HG02870 (cell line): ENCODE measurements around the gene FADS3.

Experiments
- ATAC-seq: cut with Tn5 transposase; IDR thresholded peaks from one replicate; pipeline ENCODE4 v1.9.1; 2021; ENCODE audit warnings: mild to moderate bottlenecking, moderate library complexity; ENCODE audit not compliant: unreplicated experiment

The FADS3 gene

DNA sequence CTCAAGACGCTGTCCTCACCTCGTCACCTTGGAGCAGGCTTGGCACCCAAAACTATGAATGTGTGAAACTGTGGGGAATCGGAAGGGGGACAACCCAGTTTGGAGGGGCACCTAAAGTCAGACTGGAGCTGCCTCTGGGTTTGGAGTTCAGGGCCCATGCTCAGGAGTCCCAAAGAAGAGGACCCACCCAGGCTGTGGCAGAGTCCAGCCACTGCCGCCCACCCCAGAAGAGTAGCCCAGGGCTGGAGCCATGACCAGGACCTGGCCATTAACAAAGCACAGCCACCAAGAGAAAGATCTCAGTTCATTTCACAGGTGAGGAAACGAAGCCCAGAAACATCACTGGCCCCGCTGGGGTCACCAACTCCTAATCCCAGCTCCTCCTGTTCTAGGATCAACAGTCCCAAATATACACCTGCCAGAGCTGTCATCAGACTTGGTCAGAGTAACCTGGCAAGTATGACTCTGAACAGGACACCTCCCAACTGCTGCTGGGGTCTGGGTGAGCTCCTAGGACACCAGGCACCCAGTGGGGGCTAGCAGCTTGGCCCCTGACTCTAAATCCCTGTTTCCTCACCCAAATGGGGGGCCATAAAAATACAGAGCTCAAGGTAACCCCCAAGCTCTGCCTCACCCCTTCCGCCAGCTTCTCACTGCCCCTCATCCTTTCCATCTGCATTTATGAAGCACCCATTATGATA, 23.3 kb upstream of the FADS3 start:
- no peak for ATAC-seq

DNA sequence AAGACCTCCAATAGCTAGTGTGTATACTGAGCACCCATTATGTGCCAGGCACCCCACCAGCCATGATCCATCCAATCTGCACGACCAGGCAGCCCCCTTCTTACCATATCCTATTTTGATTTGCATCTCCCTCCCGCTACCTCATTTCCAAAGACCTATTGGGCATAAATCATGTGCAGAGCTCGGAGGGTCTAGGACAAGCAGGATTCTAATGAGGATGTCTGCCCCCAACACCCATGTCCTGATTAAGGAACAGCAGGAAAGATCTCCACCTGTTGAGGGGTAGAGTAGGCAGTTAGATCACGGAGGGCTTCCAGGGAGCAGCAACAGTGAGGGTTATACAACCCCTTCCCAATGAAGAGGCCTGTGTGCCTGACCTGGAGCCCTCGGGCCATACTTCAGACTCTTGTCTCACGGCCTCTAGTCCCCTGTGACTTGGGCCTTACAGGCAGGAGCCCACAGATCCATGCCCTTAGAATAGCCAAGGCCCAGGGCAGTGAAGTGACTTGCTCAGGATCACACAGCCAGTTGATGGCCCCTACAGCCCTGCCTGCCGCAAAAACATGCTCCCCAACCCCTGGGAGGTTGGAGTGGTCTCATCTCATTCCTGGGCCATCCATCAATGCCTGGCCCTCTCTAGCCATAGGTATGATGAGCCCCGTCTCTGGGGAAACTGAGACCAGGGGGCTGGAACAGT, 22.5 kb upstream of the FADS3 start:
- ATAC-seq, result no peak

GRCh38 chr11:61912991-61913698, 21.8 kb upstream of the FADS3 start:
- no peak for ATAC-seq

DNA sequence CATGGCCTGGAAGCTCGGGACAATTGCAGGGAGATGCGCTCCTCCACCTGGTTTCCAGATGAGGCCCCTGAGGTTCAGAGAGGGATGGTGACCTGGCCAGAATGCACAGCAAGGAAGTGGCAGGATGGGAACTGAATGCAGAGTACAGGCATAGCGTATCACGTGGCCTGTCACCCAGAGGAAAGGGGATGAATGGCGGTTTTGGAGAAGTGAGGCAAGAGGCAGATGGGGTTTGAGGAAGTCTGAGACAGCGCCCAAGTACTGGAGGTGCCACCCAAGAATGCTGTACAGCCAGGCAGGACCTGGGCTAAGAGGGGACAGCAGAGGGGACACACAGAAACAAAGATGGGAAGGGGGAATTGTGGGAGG, 21.2 kb upstream of the FADS3 start:
- no peak for ATAC-seq

DNA sequence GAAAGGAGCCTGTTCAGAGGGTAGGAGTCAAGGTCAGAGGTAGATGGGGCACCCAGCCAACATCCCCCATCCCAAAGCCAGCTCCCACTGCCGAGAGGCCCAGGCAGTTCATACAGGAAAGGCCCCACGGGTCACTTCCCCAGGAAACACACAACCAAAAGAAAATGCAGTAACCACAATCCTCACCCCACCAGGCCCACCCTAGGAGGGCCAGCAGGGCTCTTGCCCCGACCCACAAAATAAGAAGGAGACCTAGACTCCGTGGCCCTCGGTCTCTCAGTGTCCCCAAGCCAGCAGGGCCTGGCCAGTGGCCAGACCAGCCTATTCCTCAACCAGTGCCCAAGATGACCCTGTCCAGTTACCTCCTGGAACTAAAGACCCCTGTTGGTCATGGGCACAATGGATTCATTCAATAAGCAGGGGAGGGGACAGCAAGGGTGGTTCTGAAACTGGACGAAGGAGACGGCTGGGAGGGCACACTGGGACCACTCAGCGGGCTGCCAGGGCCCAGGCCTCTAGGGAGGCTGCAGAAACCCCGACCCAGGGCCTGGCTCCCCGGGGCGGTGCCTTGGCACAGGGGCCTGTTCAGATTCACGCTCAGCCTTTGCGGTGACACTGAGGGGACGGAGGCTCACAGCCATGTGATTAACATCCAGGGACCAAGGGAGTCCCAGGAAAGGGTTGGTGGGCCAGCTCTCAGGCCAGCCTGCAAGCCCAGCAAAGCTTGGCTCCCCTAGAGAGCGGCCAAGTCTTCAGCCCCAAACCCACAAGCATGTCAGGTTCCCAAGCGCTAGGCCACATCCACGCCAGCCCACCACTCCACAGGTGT, 20.6 kb upstream of the FADS3 start:
- ATAC-seq, result no peak

DNA sequence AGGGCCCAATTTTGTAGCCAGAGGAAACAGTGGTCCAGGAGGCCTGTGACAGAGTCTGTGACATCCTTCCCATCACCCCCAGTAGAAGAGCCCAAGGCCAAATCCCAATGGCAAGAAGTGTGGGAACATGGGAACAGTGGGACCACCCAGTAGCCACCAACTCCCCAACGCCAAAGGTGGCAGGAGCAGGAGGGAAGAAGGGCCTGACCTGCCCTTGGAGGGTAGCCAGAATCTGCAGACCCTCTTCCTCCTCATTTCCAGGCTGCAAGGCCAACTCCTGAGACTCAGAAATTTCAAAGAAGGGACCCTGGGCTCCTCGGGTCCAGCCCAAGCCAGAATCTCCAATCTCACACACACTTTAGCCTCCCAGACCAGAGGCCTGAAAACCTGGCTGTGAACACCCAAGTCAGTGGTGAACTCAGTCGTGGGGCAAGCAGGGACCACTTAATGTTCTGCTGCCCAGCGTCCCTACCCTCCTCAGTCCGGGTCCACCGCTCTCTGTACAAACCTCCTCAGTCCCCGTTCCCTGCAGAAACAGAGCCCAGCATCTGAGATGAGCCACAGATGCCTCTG, 19.9 kb upstream of the FADS3 start:
- ATAC-seq, result no peak

DNA sequence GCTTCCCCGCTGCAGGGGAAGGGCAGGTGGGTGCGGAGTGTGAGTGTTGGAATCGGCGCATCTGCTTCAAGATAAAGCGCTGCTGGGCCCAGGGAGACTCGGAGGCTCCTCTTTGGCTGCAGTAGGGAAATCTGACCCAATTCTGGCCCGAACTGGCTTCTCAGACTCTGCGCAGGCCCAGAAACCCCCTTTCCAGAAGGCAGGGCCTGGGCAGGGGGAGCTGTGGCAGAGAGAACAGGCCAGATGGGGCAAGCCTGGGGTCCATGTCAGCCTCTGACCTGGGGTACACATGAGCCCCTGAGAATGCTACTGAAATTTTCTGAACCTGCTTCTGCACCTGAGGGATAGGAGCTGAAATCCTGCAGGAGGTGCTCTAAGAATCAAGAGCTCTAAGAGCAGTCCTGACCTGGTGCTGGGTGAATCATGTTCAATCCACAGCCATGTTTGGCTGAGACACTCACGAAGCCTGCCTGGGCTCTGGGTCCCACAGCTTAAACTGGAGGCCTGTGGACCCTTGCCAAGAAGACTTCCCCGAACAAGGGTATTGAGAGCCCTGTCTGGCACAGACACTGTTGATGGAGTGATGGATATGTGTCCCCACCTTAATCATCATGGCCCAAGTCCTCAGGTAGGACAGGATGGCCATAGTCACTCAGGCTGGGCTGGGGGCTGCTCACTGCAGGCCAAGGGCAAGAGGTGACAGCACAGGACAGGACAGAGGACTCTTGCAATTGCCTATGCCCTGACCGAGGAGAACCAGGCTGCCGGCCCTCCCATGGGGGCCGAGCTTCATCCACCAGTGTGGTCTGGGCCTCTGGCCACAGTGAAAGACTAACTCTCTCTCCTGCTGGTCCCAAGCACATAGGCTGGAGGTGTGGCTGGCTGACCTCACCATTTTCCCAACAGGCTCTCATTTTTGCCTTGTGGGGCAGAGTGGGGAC, 19.1 kb upstream of the FADS3 start:
- no peak for ATAC-seq

- ATAC-seq, result no peak
These were observed 17.5 kb upstream of the FADS3 start for GRCh38 chr11:61908730-61909316.

- ATAC-seq, result no peak
These were observed 16.8 kb upstream of the FADS3 start for GRCh38 chr11:61907871-61908729.

DNA sequence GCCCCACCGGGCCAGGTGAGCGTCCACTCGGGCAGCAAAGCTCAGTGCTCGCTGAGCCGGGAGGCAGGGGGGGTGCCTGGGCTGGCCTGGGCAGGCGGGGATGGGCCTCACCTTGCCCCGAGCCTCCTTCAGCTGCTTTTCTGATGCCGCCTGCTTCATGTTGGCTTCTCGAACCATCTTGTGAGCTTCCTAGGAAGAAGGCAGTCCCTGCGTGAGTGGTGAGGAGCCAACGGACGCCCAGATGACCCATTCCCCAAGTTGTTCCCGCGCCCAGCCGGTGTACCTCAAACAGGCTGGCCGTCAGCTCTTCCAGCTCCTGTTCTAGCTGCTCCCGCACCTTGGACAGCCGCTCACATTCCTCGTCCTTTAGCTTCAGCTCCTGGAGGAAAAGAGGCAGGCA, 15.9 kb upstream of the FADS3 start:
- ATAC-seq, result no peak

DNA sequence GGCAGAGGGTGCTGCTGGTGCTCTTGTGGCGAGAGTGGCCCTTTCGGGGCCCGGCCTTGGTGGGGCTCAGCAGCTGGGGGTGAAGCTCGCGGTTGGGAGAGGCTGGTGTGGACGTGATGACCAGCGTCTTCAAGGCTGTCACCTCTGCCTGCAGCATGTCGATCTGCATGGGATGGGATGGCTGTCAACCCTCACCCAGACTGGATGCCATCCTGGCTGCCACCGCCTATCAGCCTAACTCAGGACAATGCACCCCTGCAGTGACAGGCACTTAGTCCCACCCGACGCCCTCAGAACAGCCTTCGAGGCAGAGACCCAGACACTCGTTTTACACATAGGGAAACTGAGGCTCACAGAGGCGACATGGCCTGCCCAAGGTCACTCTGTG, 15.2 kb upstream of the FADS3 start:
- no peak for ATAC-seq

- ATAC-seq, result no peak
These were observed 14.6 kb upstream of the FADS3 start for GRCh38 chr11:61905801-61906521.

DNA sequence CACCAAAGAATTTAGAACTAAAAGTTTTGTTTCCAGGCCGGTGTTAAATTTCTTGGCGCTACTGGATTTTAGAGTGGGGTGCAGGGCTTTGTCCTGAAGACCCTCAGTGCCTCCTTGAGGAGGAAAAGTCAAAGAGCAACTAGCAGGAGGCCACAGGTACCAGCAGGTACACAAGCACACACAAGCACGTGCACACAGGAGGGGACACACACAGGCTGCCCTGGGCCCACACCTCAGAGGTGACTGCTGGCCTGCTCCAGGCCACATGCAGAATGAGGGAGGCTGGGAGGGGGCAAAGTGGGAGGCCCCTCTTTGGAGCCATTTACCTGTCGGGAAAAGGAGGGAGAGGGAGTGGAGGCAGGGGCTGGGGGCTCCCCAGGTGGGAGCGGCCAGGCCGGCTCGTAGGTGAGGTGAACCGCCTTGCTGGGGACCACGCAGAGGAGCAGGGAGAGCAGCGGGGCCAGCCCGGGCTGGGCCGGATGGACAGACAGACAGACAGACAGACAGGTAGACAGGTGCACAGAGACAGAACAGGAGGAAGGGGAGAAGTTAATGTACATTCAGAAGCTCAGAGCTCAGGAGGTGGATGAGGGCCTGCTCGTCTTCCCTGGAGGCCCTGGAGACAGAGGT, 13.8 kb upstream of the FADS3 start:
- no peak for ATAC-seq

- no peak for ATAC-seq
These were observed 13.2 kb upstream of the FADS3 start for GRCh38 chr11:61904539-61905048.

DNA sequence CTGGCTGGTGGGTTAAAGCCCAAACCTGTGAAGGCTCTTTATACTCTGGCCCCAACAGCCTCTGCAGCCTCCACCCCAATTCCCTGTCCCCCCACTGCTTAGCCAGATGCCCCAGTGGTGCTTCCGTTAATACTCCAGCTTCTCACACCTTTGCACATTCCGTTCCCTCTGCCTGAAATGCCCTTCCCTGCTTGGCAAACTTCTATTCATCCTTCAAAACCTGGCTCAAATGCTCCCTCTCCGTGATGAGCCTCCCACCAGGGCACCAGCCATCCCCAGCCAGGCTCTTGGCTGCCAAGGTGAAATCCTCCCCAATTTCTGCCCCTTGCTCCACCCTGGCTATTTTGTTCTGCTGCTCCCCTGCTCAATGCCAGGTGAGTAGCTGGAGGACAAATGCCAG, 12.5 kb upstream of the FADS3 start:
- ATAC-seq, result no peak

DNA sequence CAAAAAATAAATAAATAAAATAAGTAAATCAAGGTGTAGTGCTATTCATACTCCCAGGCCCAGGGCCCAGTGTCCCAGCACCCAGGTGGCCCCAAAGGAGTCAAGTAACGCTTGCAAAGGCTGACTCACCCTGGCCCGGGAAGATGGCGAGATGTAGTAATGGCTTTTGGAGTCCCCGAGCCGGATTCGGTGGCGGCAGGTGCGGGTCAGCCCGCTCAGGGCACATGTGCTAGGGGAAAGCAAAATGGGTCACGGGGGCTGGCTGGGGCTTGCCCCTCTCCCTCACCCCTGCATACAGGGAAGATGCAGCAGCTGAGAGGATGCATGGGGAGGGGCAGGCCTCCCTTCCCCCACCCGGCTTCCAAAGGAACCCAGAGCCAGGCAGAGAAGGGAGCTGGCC, 11.0 kb upstream of the FADS3 start:
- ATAC-seq, result no peak

GRCh38 chr11:61901397-61901796, 10.1 kb upstream of the FADS3 start:
- no peak for ATAC-seq
